Effector CD8-positive, alpha-beta T cell (primary cell): ENCODE measurements around the gene SPAG6.

ENCODE experiments used
- DNase-seq: peaks from one replicate; lab custom pipeline; 2025; lab: John Stamatoyannopoulos, UW

SPAG6 gene

GRCh38 chr10:22321924-22322640 is 23.2 kb upstream of the SPAG6 start:
- DNase-seq = no peak

GRCh38 chr10:22322641-22323160 is 22.6 kb upstream of the SPAG6 start:
- no peak for DNase-seq

GRCh38 chr10:22323538-22324305 is 21.6 kb upstream of the SPAG6 start:
- no peak for DNase-seq

GRCh38 chr10:22324413-22324812 is 20.9 kb upstream of the SPAG6 start:
- no peak for DNase-seq

- DNase-seq = no peak
These were observed 20.4 kb upstream of the SPAG6 start for GRCh38 chr10:22324893-22325271.

- peak; percentile 57 for DNase-seq
These were observed 19.8 kb upstream of the SPAG6 start for GRCh38 chr10:22325272-22326144.

- DNase-seq = no peak
These were observed 19.1 kb upstream of the SPAG6 start for GRCh38 chr10:22326145-22326702.

GRCh38 chr10:22329150-22329549 is 16.1 kb upstream of the SPAG6 start:
- no peak for DNase-seq

GRCh38 chr10:22332116-22332692 is 13.1 kb upstream of the SPAG6 start:
- no peak for DNase-seq

- no peak for DNase-seq
These were observed 11.9 kb upstream of the SPAG6 start for GRCh38 chr10:22333167-22333974.

GRCh38 chr10:22333975-22334282 is 11.4 kb upstream of the SPAG6 start:
- no peak for DNase-seq

GRCh38 chr10:22334414-22335172 is 10.7 kb upstream of the SPAG6 start:
- no peak for DNase-seq

GRCh38 chr10:22335173-22335933 is 9.9 kb upstream of the SPAG6 start:
- DNase-seq = peak; percentile 40

GRCh38 chr10:22338185-22338900 is 7.0 kb upstream of the SPAG6 start:
- no peak for DNase-seq

- DNase-seq = no peak
These were observed 6.4 kb upstream of the SPAG6 start for GRCh38 chr10:22338931-22339330.

- DNase-seq = no peak
These were observed 5.5 kb upstream of the SPAG6 start for GRCh38 chr10:22339761-22340328.

GRCh38 chr10:22340329-22341189 is 4.7 kb upstream of the SPAG6 start:
- DNase-seq = no peak
